ENCODE data around the gene ZP1.

The ZP1 gene

DNA sequence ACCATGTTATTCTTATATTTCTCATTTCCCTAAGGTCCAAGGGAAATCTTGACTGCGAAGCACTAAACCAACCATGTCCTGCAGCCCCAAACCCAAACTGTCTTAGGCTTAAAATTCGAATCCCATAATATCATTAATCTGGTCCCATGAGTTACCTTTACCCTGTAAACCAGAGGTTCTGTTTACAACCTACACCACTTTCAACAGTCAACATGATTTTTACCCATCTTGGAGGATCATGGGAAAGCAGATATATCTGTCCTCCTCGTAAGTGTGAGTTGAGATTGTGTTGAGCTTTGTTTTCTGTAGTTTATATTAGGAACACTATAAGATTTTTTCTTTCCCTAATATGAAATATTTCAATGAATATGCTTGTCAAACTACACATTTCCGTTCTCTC, 32.6 kb downstream of the ZP1 start:
- peaks cover 15 to 98% of the 10 kb centered on the region in 2 experiments for H3K36me3 ChIP-seq (ENCODE audit: control insufficient read depth in 2 of 2, insufficient read depth in 1 of 2, low read length in 2 of 2)
- no peaks in the 10 kb centered on the region; the same call in 1 of the 2 replicates for H3K4me1 ChIP-seq (ENCODE audit: control insufficient read depth, insufficient read depth, low read length)
- CTCF ChIA-PET, result interaction anchor here (0.6 to 6.3 kb wide), 33 partner anchors 8 to 558 kb away, joined by 3 to 78 read pairs (median 4); partner anchors contain the start of genes TMEM109 and ZP1
- no peak overlapping the region for H3K4me3 ChIP-seq (ENCODE audit: low read depth, low read length)
- H3K9me3 ChIP-seq (ENCODE audit: control insufficient read depth, insufficient read depth, low read depth, low read length), result no peaks in the 10 kb centered on the region
- no peak overlapping the region for H3K27ac ChIP-seq (ENCODE audit: extremely low read depth, low read depth, low read length)
- POLR2A ChIA-PET, result interaction anchor here (0.6 kb wide), 1 partner anchor 14 kb away, joined by 4 read pairs; the partner anchor contains the start of gene TMEM109
- TF ChIP-seq SP2 (tag by site-specific recombination; IDR thresholded peaks at IDR 0.05) (no peak), ZFP37 (tag by site-specific recombination; IDR thresholded peaks at IDR 0.05) (no peak), ZNF350 (tag by site-specific recombination; IDR thresholded peaks at IDR 0.05) (no peak), ZNF138 (tag by site-specific recombination; IDR thresholded peaks at IDR 0.05; ENCODE audit: borderline replicate concordance) (no peak), ZNF677 (tag by site-specific recombination; IDR thresholded peaks at IDR 0.05) (no peak), ZNF747 (tag by site-specific recombination; IDR thresholded peaks at IDR 0.05) (no peak), ZNF140 (tag by site-specific recombination; IDR thresholded peaks at IDR 0.05) (no peak), ZNF658 (tag by site-specific recombination; IDR thresholded peaks at IDR 0.05) (no peak)
- TF ChIP-seq, protein P1, sequence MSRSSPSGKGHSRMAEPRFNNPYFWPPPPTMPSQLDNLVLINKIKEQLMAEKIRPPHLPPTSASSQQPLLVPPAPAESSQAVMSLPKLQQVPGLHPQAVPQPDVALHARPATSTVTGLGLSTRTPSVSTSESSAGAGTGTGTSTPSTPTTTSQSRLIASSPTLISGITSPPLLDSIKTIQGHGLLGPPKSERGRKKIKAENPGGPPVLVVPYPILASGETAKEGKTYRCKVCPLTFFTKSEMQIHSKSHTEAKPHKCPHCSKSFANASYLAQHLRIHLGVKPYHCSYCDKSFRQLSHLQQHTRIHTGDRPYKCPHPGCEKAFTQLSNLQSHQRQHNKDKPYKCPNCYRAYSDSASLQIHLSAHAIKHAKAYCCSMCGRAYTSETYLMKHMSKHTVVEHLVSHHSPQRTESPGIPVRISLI (tag by site-specific recombination; IDR thresholded peaks at IDR 0.05), result no peak
- TF ChIP-seq, protein P2, sequence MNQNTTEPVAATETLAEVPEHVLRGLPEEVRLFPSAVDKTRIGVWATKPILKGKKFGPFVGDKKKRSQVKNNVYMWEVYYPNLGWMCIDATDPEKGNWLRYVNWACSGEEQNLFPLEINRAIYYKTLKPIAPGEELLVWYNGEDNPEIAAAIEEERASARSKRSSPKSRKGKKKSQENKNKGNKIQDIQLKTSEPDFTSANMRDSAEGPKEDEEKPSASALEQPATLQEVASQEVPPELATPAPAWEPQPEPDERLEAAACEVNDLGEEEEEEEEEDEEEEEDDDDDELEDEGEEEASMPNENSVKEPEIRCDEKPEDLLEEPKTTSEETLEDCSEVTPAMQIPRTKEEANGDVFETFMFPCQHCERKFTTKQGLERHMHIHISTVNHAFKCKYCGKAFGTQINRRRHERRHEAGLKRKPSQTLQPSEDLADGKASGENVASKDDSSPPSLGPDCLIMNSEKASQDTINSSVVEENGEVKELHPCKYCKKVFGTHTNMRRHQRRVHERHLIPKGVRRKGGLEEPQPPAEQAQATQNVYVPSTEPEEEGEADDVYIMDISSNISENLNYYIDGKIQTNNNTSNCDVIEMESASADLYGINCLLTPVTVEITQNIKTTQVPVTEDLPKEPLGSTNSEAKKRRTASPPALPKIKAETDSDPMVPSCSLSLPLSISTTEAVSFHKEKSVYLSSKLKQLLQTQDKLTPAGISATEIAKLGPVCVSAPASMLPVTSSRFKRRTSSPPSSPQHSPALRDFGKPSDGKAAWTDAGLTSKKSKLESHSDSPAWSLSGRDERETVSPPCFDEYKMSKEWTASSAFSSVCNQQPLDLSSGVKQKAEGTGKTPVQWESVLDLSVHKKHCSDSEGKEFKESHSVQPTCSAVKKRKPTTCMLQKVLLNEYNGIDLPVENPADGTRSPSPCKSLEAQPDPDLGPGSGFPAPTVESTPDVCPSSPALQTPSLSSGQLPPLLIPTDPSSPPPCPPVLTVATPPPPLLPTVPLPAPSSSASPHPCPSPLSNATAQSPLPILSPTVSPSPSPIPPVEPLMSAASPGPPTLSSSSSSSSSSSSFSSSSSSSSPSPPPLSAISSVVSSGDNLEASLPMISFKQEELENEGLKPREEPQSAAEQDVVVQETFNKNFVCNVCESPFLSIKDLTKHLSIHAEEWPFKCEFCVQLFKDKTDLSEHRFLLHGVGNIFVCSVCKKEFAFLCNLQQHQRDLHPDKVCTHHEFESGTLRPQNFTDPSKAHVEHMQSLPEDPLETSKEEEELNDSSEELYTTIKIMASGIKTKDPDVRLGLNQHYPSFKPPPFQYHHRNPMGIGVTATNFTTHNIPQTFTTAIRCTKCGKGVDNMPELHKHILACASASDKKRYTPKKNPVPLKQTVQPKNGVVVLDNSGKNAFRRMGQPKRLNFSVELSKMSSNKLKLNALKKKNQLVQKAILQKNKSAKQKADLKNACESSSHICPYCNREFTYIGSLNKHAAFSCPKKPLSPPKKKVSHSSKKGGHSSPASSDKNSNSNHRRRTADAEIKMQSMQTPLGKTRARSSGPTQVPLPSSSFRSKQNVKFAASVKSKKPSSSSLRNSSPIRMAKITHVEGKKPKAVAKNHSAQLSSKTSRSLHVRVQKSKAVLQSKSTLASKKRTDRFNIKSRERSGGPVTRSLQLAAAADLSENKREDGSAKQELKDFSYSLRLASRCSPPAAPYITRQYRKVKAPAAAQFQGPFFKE (tag by site-specific recombination; IDR thresholded peaks at IDR 0.05; ENCODE audit: borderline replicate concordance), result no peak

DNA sequence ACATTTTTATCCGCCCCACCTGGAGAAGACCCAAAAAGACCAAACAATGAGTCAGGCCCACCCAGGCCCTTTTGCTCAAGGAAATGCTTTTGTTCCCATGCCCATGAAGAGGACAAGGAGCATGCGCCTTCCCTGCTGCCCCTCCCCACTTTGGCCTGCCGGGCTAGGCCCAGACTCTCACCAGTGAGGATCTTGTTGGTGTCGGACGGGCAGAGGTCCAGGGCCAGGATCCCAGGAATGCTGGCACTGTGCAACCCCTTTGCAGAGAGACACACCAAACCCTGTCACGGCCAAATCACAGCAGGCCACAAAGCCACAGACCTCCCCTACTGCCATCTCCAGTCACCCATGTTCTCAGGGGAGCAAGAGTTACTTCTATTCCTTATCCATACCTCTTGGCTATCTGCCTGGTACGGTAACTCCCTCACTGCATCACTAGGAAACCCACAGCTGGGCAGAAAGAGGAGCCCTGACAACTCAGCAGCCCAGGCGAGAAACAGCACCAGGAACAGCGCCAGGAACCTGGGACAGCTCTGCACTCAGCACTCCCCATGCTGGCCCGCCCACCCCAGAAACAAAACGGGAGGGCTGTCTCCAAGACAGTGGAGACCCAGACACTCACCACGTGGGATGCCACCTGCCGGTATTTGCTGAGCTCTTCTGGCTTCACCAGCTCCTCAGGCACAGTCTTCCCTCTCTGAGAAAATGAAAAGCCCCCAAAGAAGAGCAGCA, 33.5 kb downstream of the ZP1 start:
- ChIA-PET POLR2A (interaction anchor here (0.8 to 0.9 kb wide), 2 partner anchors 11 to 13 kb away, joined by 3 read pairs; partner anchors contain the start of gene TMEM109), CTCF (interaction anchor here (0.8 to 6.3 kb wide), 7 partner anchors 15 to 286 kb away, joined by 3 to 78 read pairs (median 17); partner anchors contain the start of gene TMEM109)
- TF ChIP-seq, protein P3, sequence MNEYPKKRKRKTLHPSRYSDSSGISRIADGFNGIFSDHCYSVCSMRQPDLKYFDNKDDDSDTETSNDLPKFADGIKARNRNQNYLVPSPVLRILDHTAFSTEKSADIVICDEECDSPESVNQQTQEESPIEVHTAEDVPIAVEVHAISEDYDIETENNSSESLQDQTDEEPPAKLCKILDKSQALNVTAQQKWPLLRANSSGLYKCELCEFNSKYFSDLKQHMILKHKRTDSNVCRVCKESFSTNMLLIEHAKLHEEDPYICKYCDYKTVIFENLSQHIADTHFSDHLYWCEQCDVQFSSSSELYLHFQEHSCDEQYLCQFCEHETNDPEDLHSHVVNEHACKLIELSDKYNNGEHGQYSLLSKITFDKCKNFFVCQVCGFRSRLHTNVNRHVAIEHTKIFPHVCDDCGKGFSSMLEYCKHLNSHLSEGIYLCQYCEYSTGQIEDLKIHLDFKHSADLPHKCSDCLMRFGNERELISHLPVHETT (tag by site-specific recombination; IDR thresholded peaks at IDR 0.05), result no peak
- TF ChIP-seq ZNF561 (tag by site-specific recombination; IDR thresholded peaks at IDR 0.05; ENCODE audit: borderline replicate concordance) (no peak), ZNF211 (tag by site-specific recombination; IDR thresholded peaks at IDR 0.05; ENCODE audit: low read depth) (no peak)
- TF ChIP-seq, protein P4, sequence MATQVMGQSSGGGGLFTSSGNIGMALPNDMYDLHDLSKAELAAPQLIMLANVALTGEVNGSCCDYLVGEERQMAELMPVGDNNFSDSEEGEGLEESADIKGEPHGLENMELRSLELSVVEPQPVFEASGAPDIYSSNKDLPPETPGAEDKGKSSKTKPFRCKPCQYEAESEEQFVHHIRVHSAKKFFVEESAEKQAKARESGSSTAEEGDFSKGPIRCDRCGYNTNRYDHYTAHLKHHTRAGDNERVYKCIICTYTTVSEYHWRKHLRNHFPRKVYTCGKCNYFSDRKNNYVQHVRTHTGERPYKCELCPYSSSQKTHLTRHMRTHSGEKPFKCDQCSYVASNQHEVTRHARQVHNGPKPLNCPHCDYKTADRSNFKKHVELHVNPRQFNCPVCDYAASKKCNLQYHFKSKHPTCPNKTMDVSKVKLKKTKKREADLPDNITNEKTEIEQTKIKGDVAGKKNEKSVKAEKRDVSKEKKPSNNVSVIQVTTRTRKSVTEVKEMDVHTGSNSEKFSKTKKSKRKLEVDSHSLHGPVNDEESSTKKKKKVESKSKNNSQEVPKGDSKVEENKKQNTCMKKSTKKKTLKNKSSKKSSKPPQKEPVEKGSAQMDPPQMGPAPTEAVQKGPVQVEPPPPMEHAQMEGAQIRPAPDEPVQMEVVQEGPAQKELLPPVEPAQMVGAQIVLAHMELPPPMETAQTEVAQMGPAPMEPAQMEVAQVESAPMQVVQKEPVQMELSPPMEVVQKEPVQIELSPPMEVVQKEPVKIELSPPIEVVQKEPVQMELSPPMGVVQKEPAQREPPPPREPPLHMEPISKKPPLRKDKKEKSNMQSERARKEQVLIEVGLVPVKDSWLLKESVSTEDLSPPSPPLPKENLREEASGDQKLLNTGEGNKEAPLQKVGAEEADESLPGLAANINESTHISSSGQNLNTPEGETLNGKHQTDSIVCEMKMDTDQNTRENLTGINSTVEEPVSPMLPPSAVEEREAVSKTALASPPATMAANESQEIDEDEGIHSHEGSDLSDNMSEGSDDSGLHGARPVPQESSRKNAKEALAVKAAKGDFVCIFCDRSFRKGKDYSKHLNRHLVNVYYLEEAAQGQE (tag by site-specific recombination; IDR thresholded peaks at IDR 0.05), result peak; percentile 73
- H3K27ac ChIP-seq (ENCODE audit: extremely low read depth, low read depth, low read length), result no peak overlapping the region
- H3K4me3 ChIP-seq (ENCODE audit: low read depth, low read length), result no peak overlapping the region
- no peaks in the 10 kb centered on the region for H3K9me3 ChIP-seq (ENCODE audit: control insufficient read depth, insufficient read depth, low read depth, low read length)
- H3K4me1 ChIP-seq (ENCODE audit: control insufficient read depth, insufficient read depth, low read length), result no peaks in the 10 kb centered on the region; the same call in 1 of the 2 replicates
- H3K36me3 ChIP-seq (ENCODE audit: control insufficient read depth in 2 of 2, insufficient read depth in 1 of 2, low read length in 2 of 2), result peaks cover 15 to 89% of the 10 kb centered on the region in 2 experiments

Data from HEK293 (cell line).